ENCODE data around the gene PSAP.

DNA sequence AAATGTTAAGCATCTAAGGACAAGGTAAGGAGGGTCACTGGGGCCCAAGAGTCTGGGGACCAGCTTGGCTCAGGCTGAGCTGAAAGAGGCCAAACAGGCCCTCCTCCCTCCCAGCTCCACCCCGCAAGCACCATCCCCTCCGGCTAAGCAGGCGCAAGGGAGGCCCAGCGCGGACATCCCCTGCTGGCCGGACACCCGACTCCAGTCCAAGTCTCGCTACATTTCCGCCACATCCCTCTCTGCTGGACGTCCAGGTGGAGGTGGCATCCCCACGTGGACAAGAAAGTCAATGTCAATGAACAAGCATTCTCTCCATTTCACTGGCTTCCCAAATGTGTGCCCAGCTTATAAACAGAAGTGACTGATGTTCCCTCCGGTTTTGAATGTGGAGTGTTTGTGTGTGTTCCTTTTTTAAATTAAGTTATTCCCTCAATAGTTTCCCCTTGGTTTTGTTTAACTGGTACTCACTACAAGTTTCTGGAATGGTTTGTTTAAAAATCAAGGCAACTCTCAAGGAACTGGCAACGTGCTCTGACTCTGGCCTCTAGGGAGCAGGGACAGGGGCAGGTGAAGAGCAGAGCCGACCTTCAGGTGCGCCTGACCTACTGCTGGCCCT is 35.4 kb downstream of the PSAP start:
- TF ChIP-seq, protein P1, sequence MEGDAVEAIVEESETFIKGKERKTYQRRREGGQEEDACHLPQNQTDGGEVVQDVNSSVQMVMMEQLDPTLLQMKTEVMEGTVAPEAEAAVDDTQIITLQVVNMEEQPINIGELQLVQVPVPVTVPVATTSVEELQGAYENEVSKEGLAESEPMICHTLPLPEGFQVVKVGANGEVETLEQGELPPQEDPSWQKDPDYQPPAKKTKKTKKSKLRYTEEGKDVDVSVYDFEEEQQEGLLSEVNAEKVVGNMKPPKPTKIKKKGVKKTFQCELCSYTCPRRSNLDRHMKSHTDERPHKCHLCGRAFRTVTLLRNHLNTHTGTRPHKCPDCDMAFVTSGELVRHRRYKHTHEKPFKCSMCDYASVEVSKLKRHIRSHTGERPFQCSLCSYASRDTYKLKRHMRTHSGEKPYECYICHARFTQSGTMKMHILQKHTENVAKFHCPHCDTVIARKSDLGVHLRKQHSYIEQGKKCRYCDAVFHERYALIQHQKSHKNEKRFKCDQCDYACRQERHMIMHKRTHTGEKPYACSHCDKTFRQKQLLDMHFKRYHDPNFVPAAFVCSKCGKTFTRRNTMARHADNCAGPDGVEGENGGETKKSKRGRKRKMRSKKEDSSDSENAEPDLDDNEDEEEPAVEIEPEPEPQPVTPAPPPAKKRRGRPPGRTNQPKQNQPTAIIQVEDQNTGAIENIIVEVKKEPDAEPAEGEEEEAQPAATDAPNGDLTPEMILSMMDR (IDR thresholded peaks at IDR 0.05) = no peak
- TF ChIP-seq POLR2A (IDR thresholded peaks at IDR 0.05) = no peak

Measured in body of pancreas (tissue), 4 donors.